ENCODE measurements around the gene RGS16.

RGS16 gene

GRCh38 chr1:182607566-182607965 lies 3.4 kb upstream of the RGS16 start:
- Histone ChIP-seq H3K4me2 (ENCODE audit: insufficient read depth, low read length) (no peak overlapping the region), H3K4me1 (ENCODE audit: insufficient read depth, low read length) (peaks cover 55% of the 10 kb centered on the region), H3K4me3 (ENCODE audit: low read depth in 1 of 2, low read length in 2 of 2) (no peak overlapping the region), H3K27me3 (ENCODE audit: insufficient read depth, low read length, poor library complexity) (no peaks in the 10 kb centered on the region), H3K36me3 (ENCODE audit: insufficient read depth, low read length) (peaks cover 7% of the 10 kb centered on the region; the same call in 1 of the 2 replicates), H2AFZ (ENCODE audit: low read depth, low read length) (no peak overlapping the region), H4K20me1 (ENCODE audit: insufficient read depth, low read length) (peaks cover 11% of the 10 kb centered on the region), H3K79me2 (ENCODE audit: insufficient read depth, low read length) (peaks cover 16% of the 10 kb centered on the region), H3K9me3 (ENCODE audit: insufficient read depth, low read length, severe bottlenecking) (no peaks in the 10 kb centered on the region), H3K9ac (ENCODE audit: low read depth, low read length) (no peak overlapping the region), H3K27ac (ENCODE audit: low read length) (no peak overlapping the region)
- TF ChIP-seq CTCF (IDR thresholded peaks at IDR 0.05; ENCODE audit: borderline replicate concordance, extremely low read depth, low read length, poor library complexity, severe bottlenecking) (no peak), EZH2 (IDR thresholded peaks at IDR 0.05; ENCODE audit: borderline replicate concordance, low read depth, low read length, severe bottlenecking) (no peak)
- no peak for ATAC-seq (ENCODE audit: insufficient read depth, low read depth)
- no peak for DNase-seq

GRCh38 chr1:182603646-182604174 lies 479 bp downstream of the RGS16 start:
- peak overlapping the region; percentile 20 to 66; a peak in 3 of 4 replicates for H3K4me3 ChIP-seq (ENCODE audit: low read depth in 1 of 2, low read length in 2 of 2)
- peak overlapping the region; percentile 55; the same call in 1 of the 2 replicates for H2AFZ ChIP-seq (ENCODE audit: low read depth, low read length)

GRCh38 chr1:182602935-182603645 lies 1.1 kb downstream of the RGS16 start:
- peak overlapping the region; percentile 74 for H3K27ac ChIP-seq (ENCODE audit: low read length)
- H3K9me3 ChIP-seq (ENCODE audit: insufficient read depth, low read length, severe bottlenecking), result no peaks in the 10 kb centered on the region
- DNase-seq, result peak; percentile 49
- peak overlapping the region; percentile 20 to 66; a peak in 3 of 4 replicates for H3K4me3 ChIP-seq (ENCODE audit: low read depth in 1 of 2, low read length in 2 of 2)
- no peak overlapping the region for H2AFZ ChIP-seq (ENCODE audit: low read depth, low read length)
- no peak for TF ChIP-seq CTCF (IDR thresholded peaks at IDR 0.05; ENCODE audit: borderline replicate concordance, extremely low read depth, low read length, poor library complexity, severe bottlenecking)
- TF ChIP-seq EZH2 (IDR thresholded peaks at IDR 0.05; ENCODE audit: borderline replicate concordance, low read depth, low read length, severe bottlenecking), result no peak
- H3K9ac ChIP-seq (ENCODE audit: low read depth, low read length), result peak overlapping the region; percentile 56
- ATAC-seq (ENCODE audit: insufficient read depth, low read depth), result peak; percentile 13; the same call in 2 of the 3 replicates
- H3K4me1 ChIP-seq (ENCODE audit: insufficient read depth, low read length), result peaks cover 58% of the 10 kb centered on the region
- peak overlapping the region; percentile 76 for H3K4me2 ChIP-seq (ENCODE audit: insufficient read depth, low read length)
- H4K20me1 ChIP-seq (ENCODE audit: insufficient read depth, low read length), result peaks cover 34% of the 10 kb centered on the region; the same call in 1 of the 2 replicates
- peaks cover 30% of the 10 kb centered on the region for H3K79me2 ChIP-seq (ENCODE audit: insufficient read depth, low read length)
- no peaks in the 10 kb centered on the region for H3K27me3 ChIP-seq (ENCODE audit: insufficient read depth, low read length, poor library complexity)
- peaks cover 41% of the 10 kb centered on the region for H3K36me3 ChIP-seq (ENCODE audit: insufficient read depth, low read length)

More at GRCh38 chr1:182603646-182604174, 479 bp downstream of the RGS16 start:
- H3K4me2 ChIP-seq (ENCODE audit: insufficient read depth, low read length), result peak overlapping the region; percentile 76
- H3K36me3 ChIP-seq (ENCODE audit: insufficient read depth, low read length), result peaks cover 41% of the 10 kb centered on the region
- ATAC-seq (ENCODE audit: insufficient read depth, low read depth) (no peak; the same call in 2 of the 3 replicates), DNase-seq (no peak)
- peaks cover 34% of the 10 kb centered on the region; the same call in 1 of the 2 replicates for H4K20me1 ChIP-seq (ENCODE audit: insufficient read depth, low read length)
- H3K4me1 ChIP-seq (ENCODE audit: insufficient read depth, low read length), result peaks cover 58% of the 10 kb centered on the region
- H3K9ac ChIP-seq (ENCODE audit: low read depth, low read length), result peak overlapping the region; percentile 56
- H3K27ac ChIP-seq (ENCODE audit: low read length), result peak overlapping the region; percentile 74
- peaks cover 30% of the 10 kb centered on the region for H3K79me2 ChIP-seq (ENCODE audit: insufficient read depth, low read length)
- no peaks in the 10 kb centered on the region for H3K27me3 ChIP-seq (ENCODE audit: insufficient read depth, low read length, poor library complexity)
- no peaks in the 10 kb centered on the region for H3K9me3 ChIP-seq (ENCODE audit: insufficient read depth, low read length, severe bottlenecking)
- no peak for TF ChIP-seq EZH2 (IDR thresholded peaks at IDR 0.05; ENCODE audit: borderline replicate concordance, low read depth, low read length, severe bottlenecking)
- TF ChIP-seq CTCF (IDR thresholded peaks at IDR 0.05; ENCODE audit: borderline replicate concordance, extremely low read depth, low read length, poor library complexity, severe bottlenecking), result no peak
